ENCODE results near the gene B3GNT9.

GRCh38 chr16:67145746-67146145, 5.1 kb downstream of the B3GNT9 start:
- TF ChIP-seq, protein P1, sequence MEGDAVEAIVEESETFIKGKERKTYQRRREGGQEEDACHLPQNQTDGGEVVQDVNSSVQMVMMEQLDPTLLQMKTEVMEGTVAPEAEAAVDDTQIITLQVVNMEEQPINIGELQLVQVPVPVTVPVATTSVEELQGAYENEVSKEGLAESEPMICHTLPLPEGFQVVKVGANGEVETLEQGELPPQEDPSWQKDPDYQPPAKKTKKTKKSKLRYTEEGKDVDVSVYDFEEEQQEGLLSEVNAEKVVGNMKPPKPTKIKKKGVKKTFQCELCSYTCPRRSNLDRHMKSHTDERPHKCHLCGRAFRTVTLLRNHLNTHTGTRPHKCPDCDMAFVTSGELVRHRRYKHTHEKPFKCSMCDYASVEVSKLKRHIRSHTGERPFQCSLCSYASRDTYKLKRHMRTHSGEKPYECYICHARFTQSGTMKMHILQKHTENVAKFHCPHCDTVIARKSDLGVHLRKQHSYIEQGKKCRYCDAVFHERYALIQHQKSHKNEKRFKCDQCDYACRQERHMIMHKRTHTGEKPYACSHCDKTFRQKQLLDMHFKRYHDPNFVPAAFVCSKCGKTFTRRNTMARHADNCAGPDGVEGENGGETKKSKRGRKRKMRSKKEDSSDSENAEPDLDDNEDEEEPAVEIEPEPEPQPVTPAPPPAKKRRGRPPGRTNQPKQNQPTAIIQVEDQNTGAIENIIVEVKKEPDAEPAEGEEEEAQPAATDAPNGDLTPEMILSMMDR (IDR thresholded peaks at IDR 0.05), result no peak
- no peak for TF ChIP-seq POLR2A (IDR thresholded peaks at IDR 0.05)
- no peak for TF ChIP-seq EP300 (IDR thresholded peaks at IDR 0.05)
- no peak for TF ChIP-seq POLR2AphosphoS5 (IDR thresholded peaks at IDR 0.05)
